ENCODE measurements around the gene LRRC63.

LRRC63 gene

GRCh38 chr13:46195016-46195415, 16.7 kb upstream of the LRRC63 start:
- Histone ChIP-seq H3K36me3 (replicated peaks) (no peaks in the 10 kb centered on the region), H3K4me3 (ENCODE audit: low read depth, low read length) (no peak overlapping the region), H3K27ac (no peak overlapping the region), H3K27me3 (replicated peaks) (no peaks in the 10 kb centered on the region)
- DNase-seq = no peak
- in situ Hi-C loops (cut with HindIII; ENCODE audit: low pct_ligation_motif_present, low sequenced_read_pairs) = no loop called here
- TF ChIP-seq CTCF (IDR thresholded peaks at IDR 0.05; ENCODE audit: low read depth, low read length, missing control alignments) = no peak

- Histone ChIP-seq H3K36me3 (replicated peaks) (no peaks in the 10 kb centered on the region), H3K27ac (no peak overlapping the region), H3K4me3 (ENCODE audit: low read depth, low read length) (no peak overlapping the region), H3K27me3 (replicated peaks) (no peaks in the 10 kb centered on the region)
- in situ Hi-C loops (cut with HindIII; ENCODE audit: low pct_ligation_motif_present, low sequenced_read_pairs) = no loop called here
- no peak for DNase-seq
- no peak for TF ChIP-seq CTCF (IDR thresholded peaks at IDR 0.05; ENCODE audit: low read depth, low read length, missing control alignments)
Observed at GRCh38 chr13:46197299-46198048, 14.3 kb upstream of the LRRC63 start.

- Histone ChIP-seq H3K4me3 (ENCODE audit: low read depth, low read length) (no peak overlapping the region), H3K36me3 (replicated peaks) (no peaks in the 10 kb centered on the region), H3K27ac (no peak overlapping the region), H3K27me3 (replicated peaks) (no peaks in the 10 kb centered on the region)
- no peak for TF ChIP-seq CTCF (IDR thresholded peaks at IDR 0.05; ENCODE audit: low read depth, low read length, missing control alignments)
- no peak for DNase-seq
- in situ Hi-C loops (cut with HindIII; ENCODE audit: low pct_ligation_motif_present, low sequenced_read_pairs) = no loop called here
Observed at GRCh38 chr13:46198696-46199193, 13.0 kb upstream of the LRRC63 start.

- in situ Hi-C loops (cut with HindIII; ENCODE audit: low pct_ligation_motif_present, low sequenced_read_pairs) = no loop called here
- Histone ChIP-seq H3K27me3 (replicated peaks) (no peaks in the 10 kb centered on the region), H3K27ac (no peak overlapping the region), H3K36me3 (replicated peaks) (no peaks in the 10 kb centered on the region), H3K4me3 (ENCODE audit: low read depth, low read length) (no peak overlapping the region)
- no peak for DNase-seq
- TF ChIP-seq CTCF (IDR thresholded peaks at IDR 0.05; ENCODE audit: low read depth, low read length, missing control alignments) = no peak
Observed at GRCh38 chr13:46202188-46202795, 9.4 kb upstream of the LRRC63 start.

GRCh38 chr13:46202966-46203365, 8.8 kb upstream of the LRRC63 start:
- Histone ChIP-seq H3K27ac (no peak overlapping the region), H3K27me3 (replicated peaks) (no peaks in the 10 kb centered on the region), H3K36me3 (replicated peaks) (no peaks in the 10 kb centered on the region), H3K4me3 (ENCODE audit: low read depth, low read length) (no peak overlapping the region)
- no peak for TF ChIP-seq CTCF (IDR thresholded peaks at IDR 0.05; ENCODE audit: low read depth, low read length, missing control alignments)
- no peak for DNase-seq
- in situ Hi-C loops (cut with HindIII; ENCODE audit: low pct_ligation_motif_present, low sequenced_read_pairs) = no loop called here
